ENCODE results near the gene MSLN.
A peak's percentile ranks its signal among the peaks of the same experiment; 100 is the strongest.

- TF ChIP-seq CTCF (conservative IDR thresholded peaks at IDR 0.05; ENCODE audit: low read depth in 2 of 2): no peak
- no peak for TF ChIP-seq REST (IDR thresholded peaks at IDR 0.05; ENCODE audit: unreplicated experiment)
- no peak for TF ChIP-seq EZH2 (IDR thresholded peaks at IDR 0.05; ENCODE audit: low read depth, unreplicated experiment)
- TF ChIP-seq POLR2AphosphoS5 (IDR thresholded peaks at IDR 0.05; ENCODE audit: low read depth): peak; percentile 67; the same call in 1 of the 2 replicates
- TF ChIP-seq CREB1 (CRISPR knock-in tag; IDR thresholded peaks at IDR 0.05; ENCODE audit: low read depth): no peak
Observed at GRCh38 chr16:728131-728889, 32.2 kb upstream of the MSLN start.
